Neural cell (in vitro differentiated cells): ENCODE results near the gene HOPX. TPM values are rescaled to one million over a fixed set of nuclear protein-coding genes. Genes with fewer than 3 reads are reported as not detected.

ENCODE experiments used
- H2AFZ ChIP-seq: fragments of 200-600, 300-800 bp; sonication (generic), shearing (Covaris generic); 2 replicates; pipeline ENCODE4 v1.6.0; 2014; ENCODE audit warnings: low read depth, mild to moderate bottlenecking, antibody characterized with exemption, low read length, moderate library complexity
- H3F3A ChIP-seq: fragments of 200-600 bp; shearing (Covaris generic); 2 replicates; pipeline ENCODE4 v1.6.1; 2016; ENCODE audit warnings: mild to moderate bottlenecking, moderate library complexity, mixed read lengths, antibody characterized with exemption, low read length; ENCODE audit not compliant: insufficient read depth, poor library complexity, severe bottlenecking
- H3K27ac ChIP-seq: fragments of 200-600, 300-800 bp; sonication (generic), shearing (Covaris generic); 2 replicates; pipeline ENCODE4 v1.5.1; 2014; ENCODE audit warnings: mild to moderate bottlenecking, low read length, moderate library complexity
- H3K27me3 ChIP-seq: fragments of 300-800, 200-600 bp; sonication (generic), shearing (Covaris generic); 2 replicates; pipeline ENCODE4 v1.6.0; 2014; ENCODE audit warnings: mild to moderate bottlenecking, low read depth, low read length, moderate library complexity; ENCODE audit not compliant: insufficient read depth
- H3K36me3 ChIP-seq: fragments of 300-800, 200-600 bp; sonication (generic), shearing (Covaris generic); 2 replicates; pipeline ENCODE4 v1.5.1; 2014; ENCODE audit warnings: mild to moderate bottlenecking, antibody characterized with exemption, low read length, moderate library complexity; ENCODE audit not compliant: insufficient read depth
- H3K4me2 ChIP-seq: fragments of 300-800, 200-600 bp; sonication (generic), shearing (Covaris generic); 2 replicates; pipeline ENCODE4 v1.6.0; 2014; ENCODE audit warnings: mild to moderate bottlenecking, low read length
- H3K4me3 ChIP-seq: fragments of 300-800, 200-600 bp; sonication (generic), shearing (Covaris generic); 2 replicates; pipeline ENCODE4 v1.5.1; 2014; ENCODE audit warnings: mild to moderate bottlenecking, low read length, moderate library complexity
- H3K79me2 ChIP-seq: fragments of 200-600 bp; shearing (Covaris generic); replicated peaks from 2 replicates; pipeline ENCODE4 v1.6.0; 2014; ENCODE audit warnings: mild to moderate bottlenecking, low read length, moderate library complexity; ENCODE audit not compliant: insufficient read depth
- H3K9ac ChIP-seq: fragments of 300-800, 200-600 bp; sonication (generic), shearing (Covaris generic); 2 replicates; pipeline ENCODE4 v1.6.1; 2016; ENCODE audit warnings: mild to moderate bottlenecking, low read length, mixed read lengths
- H3K9me2 ChIP-seq: fragments of 200-600 bp; shearing (Covaris generic); 2 replicates; pipeline ENCODE4 v1.6.1; 2016; ENCODE audit warnings: mild to moderate bottlenecking, low read length, mixed read lengths; ENCODE audit not compliant: insufficient read depth
- H3K9me3 ChIP-seq: fragments of 200-600, 300-800 bp; sonication (generic), shearing (Covaris generic); 2 replicates; pipeline ENCODE4 v1.6.1; 2016; ENCODE audit warnings: mild to moderate bottlenecking, mixed run types, low read length, moderate library complexity, mixed read lengths
- H4K20me1 ChIP-seq: fragments of 200-600 bp; shearing (Covaris generic); 2 replicates; pipeline ENCODE4 v1.6.1; 2016; ENCODE audit warnings: mild to moderate bottlenecking, mixed run types; ENCODE audit not compliant: insufficient read depth
- EP300 ChIP-seq: fragments of 450-650 bp; conservative IDR thresholded peaks from 2 replicates; pipeline ENCODE4 v1.6.1; 2014; ENCODE audit warnings: antibody characterized with exemption, mild to moderate bottlenecking, moderate library complexity; ENCODE audit not compliant: poor library complexity, severe bottlenecking
- EZH2 ChIP-seq: fragments of 200-600, 300-800 bp; shearing (Covaris generic), sonication (generic); IDR thresholded peaks from 2 replicates; pipeline ENCODE4 v1.6.1; 2014; ENCODE audit warnings: antibody characterized with exemption, low read length, borderline replicate concordance, mild to moderate bottlenecking; ENCODE audit not compliant: insufficient read depth, poor library complexity, severe bottlenecking
- MXI1 ChIP-seq: fragments of 450-650 bp; conservative IDR thresholded peaks from 2 replicates; pipeline ENCODE4 v1.6.1; 2014; ENCODE audit warnings: antibody characterized with exemption, mild to moderate bottlenecking; ENCODE audit not compliant: poor library complexity, severe bottlenecking
- POLR2AphosphoS5 ChIP-seq: IDR thresholded peaks from 2 replicates; pipeline ENCODE4 v1.6.1; 2012
- RAD21 ChIP-seq: fragments of 450-650 bp; conservative IDR thresholded peaks from 2 replicates; pipeline ENCODE4 v1.6.1; 2014; ENCODE audit warnings: antibody characterized with exemption, mild to moderate bottlenecking, moderate library complexity
- SMC3 ChIP-seq: fragments of 450-650 bp; conservative IDR thresholded peaks from 2 replicates; pipeline ENCODE4 v1.6.1; 2014; ENCODE audit warnings: antibody characterized with exemption, mild to moderate bottlenecking, moderate library complexity; ENCODE audit not compliant: poor library complexity
- TAF1 ChIP-seq: IDR thresholded peaks from 2 replicates; pipeline ENCODE4 v1.6.1; 2012; ENCODE audit warnings: low read depth
- polyA plus RNA-seq: library from polyadenylated mRNA; depleted of rRNA; stranded (reverse); fragments of >200 nt; gene quantifications from 2 replicates; pipeline ENCODE4 v1.2.3, GENCODE V29; 2014
- TF ChIP-seq, protein P1 (sequence below): IDR thresholded peaks from 2 replicates; pipeline ENCODE4 v1.6.1; 2012; ENCODE audit warnings: borderline replicate concordance
- TF ChIP-seq, protein P2 (sequence below): fragments of 450-650 bp; IDR thresholded peaks from 2 replicates; pipeline ENCODE4 v1.5.1; 2014; ENCODE audit warnings: antibody characterized with exemption, mild to moderate bottlenecking, moderate library complexity; ENCODE audit not compliant: poor library complexity, severe bottlenecking

Gene HOPX
- polyA plus RNA-seq, 1 donor from 2014 or later = 2.0 TPM

DNA sequence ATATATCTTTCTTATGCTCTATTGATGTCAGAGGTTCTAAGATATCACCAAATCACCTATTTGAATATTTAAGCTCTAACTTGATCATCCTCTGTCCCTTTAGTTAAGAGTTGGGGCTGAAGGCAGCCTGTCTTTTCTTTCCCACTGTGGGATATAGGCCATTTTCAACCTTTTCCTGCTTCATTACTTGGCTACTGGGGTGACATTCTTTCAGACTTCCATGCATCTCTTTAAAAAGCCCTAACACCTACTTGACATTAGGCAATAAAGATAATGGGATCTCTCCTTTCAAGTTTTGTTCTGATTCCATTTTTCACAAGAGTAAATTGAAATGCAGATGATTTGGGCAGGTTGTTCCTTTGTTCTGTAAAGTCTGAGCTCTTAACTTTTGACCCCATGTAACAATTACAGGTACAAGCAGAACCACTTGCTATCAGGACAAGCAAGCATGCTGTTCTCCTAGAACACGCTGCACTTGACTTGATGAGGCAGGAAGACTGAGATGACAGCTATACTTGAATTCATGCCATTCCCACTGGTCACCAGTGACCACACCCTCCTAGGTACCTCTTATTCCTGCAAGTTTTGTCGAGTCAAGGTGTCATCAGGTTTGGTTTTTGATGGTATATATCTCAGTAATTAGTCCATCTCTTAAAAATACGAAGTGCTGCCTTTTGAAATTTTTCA is 18.2 kb downstream of the HOPX start:
- no peak overlapping the region for H3K4me2 ChIP-seq
- no peaks in the 10 kb centered on the region for H3K9me3 ChIP-seq
- H3F3A ChIP-seq = no peaks in the 10 kb centered on the region
- no peaks in the 10 kb centered on the region for H3K9me2 ChIP-seq
- TF ChIP-seq, protein P1, sequence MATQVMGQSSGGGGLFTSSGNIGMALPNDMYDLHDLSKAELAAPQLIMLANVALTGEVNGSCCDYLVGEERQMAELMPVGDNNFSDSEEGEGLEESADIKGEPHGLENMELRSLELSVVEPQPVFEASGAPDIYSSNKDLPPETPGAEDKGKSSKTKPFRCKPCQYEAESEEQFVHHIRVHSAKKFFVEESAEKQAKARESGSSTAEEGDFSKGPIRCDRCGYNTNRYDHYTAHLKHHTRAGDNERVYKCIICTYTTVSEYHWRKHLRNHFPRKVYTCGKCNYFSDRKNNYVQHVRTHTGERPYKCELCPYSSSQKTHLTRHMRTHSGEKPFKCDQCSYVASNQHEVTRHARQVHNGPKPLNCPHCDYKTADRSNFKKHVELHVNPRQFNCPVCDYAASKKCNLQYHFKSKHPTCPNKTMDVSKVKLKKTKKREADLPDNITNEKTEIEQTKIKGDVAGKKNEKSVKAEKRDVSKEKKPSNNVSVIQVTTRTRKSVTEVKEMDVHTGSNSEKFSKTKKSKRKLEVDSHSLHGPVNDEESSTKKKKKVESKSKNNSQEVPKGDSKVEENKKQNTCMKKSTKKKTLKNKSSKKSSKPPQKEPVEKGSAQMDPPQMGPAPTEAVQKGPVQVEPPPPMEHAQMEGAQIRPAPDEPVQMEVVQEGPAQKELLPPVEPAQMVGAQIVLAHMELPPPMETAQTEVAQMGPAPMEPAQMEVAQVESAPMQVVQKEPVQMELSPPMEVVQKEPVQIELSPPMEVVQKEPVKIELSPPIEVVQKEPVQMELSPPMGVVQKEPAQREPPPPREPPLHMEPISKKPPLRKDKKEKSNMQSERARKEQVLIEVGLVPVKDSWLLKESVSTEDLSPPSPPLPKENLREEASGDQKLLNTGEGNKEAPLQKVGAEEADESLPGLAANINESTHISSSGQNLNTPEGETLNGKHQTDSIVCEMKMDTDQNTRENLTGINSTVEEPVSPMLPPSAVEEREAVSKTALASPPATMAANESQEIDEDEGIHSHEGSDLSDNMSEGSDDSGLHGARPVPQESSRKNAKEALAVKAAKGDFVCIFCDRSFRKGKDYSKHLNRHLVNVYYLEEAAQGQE = no peak
- TF ChIP-seq RAD21 (no peak), EZH2 (no peak), TAF1 (no peak), MXI1 (no peak), SMC3 (no peak), EP300 (no peak), POLR2AphosphoS5 (no peak)
- TF ChIP-seq, protein P2, sequence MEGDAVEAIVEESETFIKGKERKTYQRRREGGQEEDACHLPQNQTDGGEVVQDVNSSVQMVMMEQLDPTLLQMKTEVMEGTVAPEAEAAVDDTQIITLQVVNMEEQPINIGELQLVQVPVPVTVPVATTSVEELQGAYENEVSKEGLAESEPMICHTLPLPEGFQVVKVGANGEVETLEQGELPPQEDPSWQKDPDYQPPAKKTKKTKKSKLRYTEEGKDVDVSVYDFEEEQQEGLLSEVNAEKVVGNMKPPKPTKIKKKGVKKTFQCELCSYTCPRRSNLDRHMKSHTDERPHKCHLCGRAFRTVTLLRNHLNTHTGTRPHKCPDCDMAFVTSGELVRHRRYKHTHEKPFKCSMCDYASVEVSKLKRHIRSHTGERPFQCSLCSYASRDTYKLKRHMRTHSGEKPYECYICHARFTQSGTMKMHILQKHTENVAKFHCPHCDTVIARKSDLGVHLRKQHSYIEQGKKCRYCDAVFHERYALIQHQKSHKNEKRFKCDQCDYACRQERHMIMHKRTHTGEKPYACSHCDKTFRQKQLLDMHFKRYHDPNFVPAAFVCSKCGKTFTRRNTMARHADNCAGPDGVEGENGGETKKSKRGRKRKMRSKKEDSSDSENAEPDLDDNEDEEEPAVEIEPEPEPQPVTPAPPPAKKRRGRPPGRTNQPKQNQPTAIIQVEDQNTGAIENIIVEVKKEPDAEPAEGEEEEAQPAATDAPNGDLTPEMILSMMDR = no peak
- no peaks in the 10 kb centered on the region for H3K36me3 ChIP-seq
- no peak overlapping the region for H3K27ac ChIP-seq
- no peaks in the 10 kb centered on the region for H3K79me2 ChIP-seq
- no peak overlapping the region for H3K9ac ChIP-seq
- peaks cover 5% of the 10 kb centered on the region for H3K27me3 ChIP-seq
- no peaks in the 10 kb centered on the region for H4K20me1 ChIP-seq
- no peak overlapping the region for H2AFZ ChIP-seq
- H3K4me3 ChIP-seq = no peak overlapping the region

DNA sequence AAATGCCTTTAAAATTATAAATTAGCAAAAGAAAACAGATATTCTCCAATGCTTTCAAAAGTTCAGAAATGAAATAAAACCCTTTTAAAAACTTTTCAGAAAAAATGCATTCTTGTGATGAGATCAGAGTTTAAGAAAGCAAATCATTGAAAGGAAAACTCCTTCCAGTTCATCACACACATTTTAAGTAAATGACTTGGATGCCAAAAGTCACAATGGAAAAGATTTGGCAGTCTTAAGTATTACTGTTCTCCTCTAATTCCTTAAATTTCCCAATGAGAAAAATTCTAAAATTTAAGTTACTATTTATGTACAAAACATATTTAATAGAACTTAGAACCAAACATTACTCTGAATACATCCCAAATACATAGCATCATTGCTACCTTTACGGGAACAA is 21.1 kb downstream of the HOPX start:
- Histone ChIP-seq H3K27ac (no peak overlapping the region), H3K4me3 (no peak overlapping the region), H3K36me3 (no peaks in the 10 kb centered on the region), H3K9me2 (no peaks in the 10 kb centered on the region), H3F3A (no peaks in the 10 kb centered on the region), H3K9ac (no peak overlapping the region), H3K27me3 (peaks cover 33% of the 10 kb centered on the region), H3K4me2 (no peak overlapping the region), H4K20me1 (no peaks in the 10 kb centered on the region), H3K79me2 (no peaks in the 10 kb centered on the region), H2AFZ (no peak overlapping the region), H3K9me3 (no peaks in the 10 kb centered on the region)
- TF ChIP-seq SMC3 (no peak), EZH2 (no peak), TAF1 (no peak), RAD21 (no peak), EP300 (no peak), POLR2AphosphoS5 (no peak)
- TF ChIP-seq, protein P2 = no peak
- TF ChIP-seq, protein P1 = no peak
